Measurements from ENCODE around the gene TOB1. TPM values are rescaled to one million over a fixed set of nuclear protein-coding genes. Genes with fewer than 3 reads are reported as not detected.

Gene TOB1
- total and polyA plus RNA-seq, 12 donors, result 15.6 to 134 (median 97.8) TPM

GRCh38 chr17:50837980-50838954 is 27.9 kb downstream of the TOB1 start:
- intact Hi-C loops (cut with DNase I), result no loop called here
- no peak for DNase-seq
- H3K36me3 ChIP-seq, result no peaks in the 10 kb centered on the region
- TF ChIP-seq CTCF (IDR thresholded peaks at IDR 0.05), result no peak
- no peaks in the 10 kb centered on the region for H3K9me3 ChIP-seq
- no peak overlapping the region for H3K27ac ChIP-seq
- 78 to 87% methylated on average over 21 of the region's 21 CpGs for WGBS, 2 donors
- H3K4me3 ChIP-seq, result no peak overlapping the region
- H3K4me1 ChIP-seq, result peaks cover 0 to 27% (median 6%) of the 10 kb centered on the region in 9 donors
- ATAC-seq, result no peak
- peaks cover 0 to 14% (median 7%) of the 10 kb centered on the region in 7 donors for H3K27me3 ChIP-seq

- no peaks in the 10 kb centered on the region for H3K36me3 ChIP-seq
- no peaks in the 10 kb centered on the region for H3K9me3 ChIP-seq
- peaks cover 0 to 14% (median 7%) of the 10 kb centered on the region in 7 donors for H3K27me3 ChIP-seq
- no peak overlapping the region for H3K4me3 ChIP-seq
- DNase-seq (no peak), ATAC-seq (peak in 2 of 8 donors; percentile 34)
- no peak for TF ChIP-seq CTCF (IDR thresholded peaks at IDR 0.05)
- intact Hi-C loops (cut with DNase I), result no loop called here
- peaks cover 0 to 27% (median 6%) of the 10 kb centered on the region in 9 donors for H3K4me1 ChIP-seq
- H3K27ac ChIP-seq, result no peak overlapping the region
- 76 to 79% methylated on average over 7 of the region's 7 CpGs for WGBS, 2 donors
These were observed 28.7 kb downstream of the TOB1 start for GRCh38 chr17:50837286-50837979.

- no peak overlapping the region for H3K27ac ChIP-seq
- H3K27me3 ChIP-seq, result peaks cover 0 to 14% (median 7%) of the 10 kb centered on the region in 7 donors
- WGBS, 2 donors, result 88 to 90% methylated on average over 11 of the region's 11 CpGs
- intact Hi-C loops (cut with DNase I), result no loop called here
- H3K36me3 ChIP-seq, result no peaks in the 10 kb centered on the region
- peaks cover 0 to 28% (median 6%) of the 10 kb centered on the region in 9 donors for H3K4me1 ChIP-seq
- no peak for ATAC-seq
- no peaks in the 10 kb centered on the region for H3K9me3 ChIP-seq
- TF ChIP-seq CTCF (IDR thresholded peaks at IDR 0.05), result no peak
- no peak for DNase-seq
- H3K4me3 ChIP-seq, result no peak overlapping the region
These were observed 29.3 kb downstream of the TOB1 start for GRCh38 chr17:50836826-50837225.

Data from heart right ventricle (tissue), 16 donors.